ENCODE measurements around the gene CSAD. TPM values are rescaled to one million over a fixed set of nuclear protein-coding genes. Genes with fewer than 3 reads are reported as not detected.
A peak's percentile ranks its signal among the peaks of the same experiment; 100 is the strongest.

CSAD gene
- total and polyA plus RNA-seq, 2 of the 13 experiments (the other 11 are each of a cell fraction or from before 2014, with no cell fraction given), result 7.2 to 23.5 TPM

GRCh38 chr12:53220694-53221202, 40.0 kb upstream of the CSAD start (continued):
- TF ChIP-seq ZNF343 (CRISPR knock-in tag; IDR thresholded peaks at IDR 0.05) (no peak), SRY (CRISPR knock-in tag; IDR thresholded peaks at IDR 0.05) (peak; percentile 52; the same call in 1 of the 2 replicates), HDAC2 (CRISPR knock-in tag; IDR thresholded peaks at IDR 0.05) (0 out of 2 replicates have a peak, but pooled peaks have one; percentile 19), ZNF777 (CRISPR knock-in tag; IDR thresholded peaks at IDR 0.05) (peak; percentile 59), DNMT3B (CRISPR knock-in tag; conservative IDR thresholded peaks at IDR 0.05) (no peak), ZBTB34 (CRISPR knock-in tag; IDR thresholded peaks at IDR 0.05) (no peak), ADNP (CRISPR knock-in tag; IDR thresholded peaks at IDR 0.05) (no peak), PHF21A (CRISPR knock-in tag; IDR thresholded peaks at IDR 0.05) (peak; percentile 60; the same call in 1 of the 2 replicates), ZNF354B (CRISPR knock-in tag; IDR thresholded peaks at IDR 0.05) (0 out of 2 replicates have a peak, but pooled peaks have one; percentile 9), ZNF460 (CRISPR knock-in tag; IDR thresholded peaks at IDR 0.05; ENCODE audit: borderline replicate concordance) (no peak), SP2 (CRISPR knock-in tag; IDR thresholded peaks at IDR 0.05) (no peak), ZNF468 (CRISPR knock-in tag; IDR thresholded peaks at IDR 0.05) (no peak), ELF3 (CRISPR knock-in tag; IDR thresholded peaks at IDR 0.05) (peak; percentile 40), ZNF484 (CRISPR knock-in tag; IDR thresholded peaks at IDR 0.05; ENCODE audit: borderline replicate concordance, low read depth) (no peak), KLF12 (CRISPR knock-in tag; IDR thresholded peaks at IDR 0.05; ENCODE audit: borderline replicate concordance) (0 out of 2 replicates have a peak, but pooled peaks have one; percentile 35), SOX5 (CRISPR knock-in tag; IDR thresholded peaks at IDR 0.05; ENCODE audit: borderline replicate concordance) (peak; percentile 53; the same call in 1 of the 2 replicates), MTERF4 (CRISPR knock-in tag; IDR thresholded peaks at IDR 0.05) (no peak), PATZ1 (CRISPR knock-in tag; IDR thresholded peaks at IDR 0.05) (peak; percentile 86)
- TF ChIP-seq, protein P1, sequence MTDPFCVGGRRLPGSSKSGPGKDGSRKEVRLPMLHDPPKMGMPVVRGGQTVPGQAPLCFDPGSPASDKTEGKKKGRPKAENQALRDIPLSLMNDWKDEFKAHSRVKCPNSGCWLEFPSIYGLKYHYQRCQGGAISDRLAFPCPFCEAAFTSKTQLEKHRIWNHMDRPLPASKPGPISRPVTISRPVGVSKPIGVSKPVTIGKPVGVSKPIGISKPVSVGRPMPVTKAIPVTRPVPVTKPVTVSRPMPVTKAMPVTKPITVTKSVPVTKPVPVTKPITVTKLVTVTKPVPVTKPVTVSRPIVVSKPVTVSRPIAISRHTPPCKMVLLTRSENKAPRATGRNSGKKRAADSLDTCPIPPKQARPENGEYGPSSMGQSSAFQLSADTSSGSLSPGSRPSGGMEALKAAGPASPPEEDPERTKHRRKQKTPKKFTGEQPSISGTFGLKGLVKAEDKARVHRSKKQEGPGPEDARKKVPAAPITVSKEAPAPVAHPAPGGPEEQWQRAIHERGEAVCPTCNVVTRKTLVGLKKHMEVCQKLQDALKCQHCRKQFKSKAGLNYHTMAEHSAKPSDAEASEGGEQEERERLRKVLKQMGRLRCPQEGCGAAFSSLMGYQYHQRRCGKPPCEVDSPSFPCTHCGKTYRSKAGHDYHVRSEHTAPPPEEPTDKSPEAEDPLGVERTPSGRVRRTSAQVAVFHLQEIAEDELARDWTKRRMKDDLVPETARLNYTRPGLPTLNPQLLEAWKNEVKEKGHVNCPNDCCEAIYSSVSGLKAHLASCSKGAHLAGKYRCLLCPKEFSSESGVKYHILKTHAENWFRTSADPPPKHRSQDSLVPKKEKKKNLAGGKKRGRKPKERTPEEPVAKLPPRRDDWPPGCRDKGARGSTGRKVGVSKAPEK (CRISPR knock-in tag; IDR thresholded peaks at IDR 0.05; ENCODE audit: borderline replicate concordance), result 0 out of 2 replicates have a peak, but pooled peaks have one; percentile 14
- TF ChIP-seq, protein P2, sequence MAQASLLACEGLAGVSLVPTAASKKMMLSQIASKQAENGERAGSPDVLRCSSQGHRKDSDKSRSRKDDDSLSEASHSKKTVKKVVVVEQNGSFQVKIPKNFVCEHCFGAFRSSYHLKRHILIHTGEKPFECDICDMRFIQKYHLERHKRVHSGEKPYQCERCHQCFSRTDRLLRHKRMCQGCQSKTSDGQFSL (CRISPR knock-in tag; IDR thresholded peaks at IDR 0.05), result 0 out of 2 replicates have a peak, but pooled peaks have one; percentile 65
- TF ChIP-seq, protein P3, sequence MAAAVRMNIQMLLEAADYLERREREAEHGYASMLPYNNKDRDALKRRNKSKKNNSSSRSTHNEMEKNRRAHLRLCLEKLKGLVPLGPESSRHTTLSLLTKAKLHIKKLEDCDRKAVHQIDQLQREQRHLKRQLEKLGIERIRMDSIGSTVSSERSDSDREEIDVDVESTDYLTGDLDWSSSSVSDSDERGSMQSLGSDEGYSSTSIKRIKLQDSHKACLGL (CRISPR knock-in tag; IDR thresholded peaks at IDR 0.05), result 0 out of 2 replicates have a peak, but pooled peaks have one; percentile 2

Data from HepG2 (cell line).